ENCODE measurements around the gene TCIRG1. TPM values are rescaled to one million over a fixed set of nuclear protein-coding genes. Genes with fewer than 3 reads are reported as not detected.

Gene TCIRG1
- total RNA-seq, 4 donors from 2014 or later, result 61.6 to 124 (median 81.4) TPM

GRCh38 chr11:68048681-68049508, 10.1 kb downstream of the TCIRG1 start:
- Histone ChIP-seq H3K27me3 (no peaks in the 10 kb centered on the region), H3K4me1 (peaks cover 0 to 11% (median 9%) of the 10 kb centered on the region in 4 donors), H3K4me3 (no peak overlapping the region), H3K36me3 (peaks cover 49 to 97% (median 83%) of the 10 kb centered on the region in 4 donors), H3K27ac (replicated peaks in 1 of 4) (no peak overlapping the region), H3K9me3 (no peaks in the 10 kb centered on the region)
- TF ChIP-seq POLR2AphosphoS5 (IDR thresholded peaks at IDR 0.05) (no peak), EP300 (IDR thresholded peaks at IDR 0.05) (no peak), CTCF (IDR thresholded peaks at IDR 0.05) (no peak), POLR2A (IDR thresholded peaks at IDR 0.05; ENCODE audit: low read depth) (no peak)
- 89% methylated on average over 25 of the region's 35 CpGs for WGBS
- intact Hi-C loops (cut with DNase I), result no loop called here
- DNase-seq (ENCODE audit: extremely low spot score), result no peak

DNA sequence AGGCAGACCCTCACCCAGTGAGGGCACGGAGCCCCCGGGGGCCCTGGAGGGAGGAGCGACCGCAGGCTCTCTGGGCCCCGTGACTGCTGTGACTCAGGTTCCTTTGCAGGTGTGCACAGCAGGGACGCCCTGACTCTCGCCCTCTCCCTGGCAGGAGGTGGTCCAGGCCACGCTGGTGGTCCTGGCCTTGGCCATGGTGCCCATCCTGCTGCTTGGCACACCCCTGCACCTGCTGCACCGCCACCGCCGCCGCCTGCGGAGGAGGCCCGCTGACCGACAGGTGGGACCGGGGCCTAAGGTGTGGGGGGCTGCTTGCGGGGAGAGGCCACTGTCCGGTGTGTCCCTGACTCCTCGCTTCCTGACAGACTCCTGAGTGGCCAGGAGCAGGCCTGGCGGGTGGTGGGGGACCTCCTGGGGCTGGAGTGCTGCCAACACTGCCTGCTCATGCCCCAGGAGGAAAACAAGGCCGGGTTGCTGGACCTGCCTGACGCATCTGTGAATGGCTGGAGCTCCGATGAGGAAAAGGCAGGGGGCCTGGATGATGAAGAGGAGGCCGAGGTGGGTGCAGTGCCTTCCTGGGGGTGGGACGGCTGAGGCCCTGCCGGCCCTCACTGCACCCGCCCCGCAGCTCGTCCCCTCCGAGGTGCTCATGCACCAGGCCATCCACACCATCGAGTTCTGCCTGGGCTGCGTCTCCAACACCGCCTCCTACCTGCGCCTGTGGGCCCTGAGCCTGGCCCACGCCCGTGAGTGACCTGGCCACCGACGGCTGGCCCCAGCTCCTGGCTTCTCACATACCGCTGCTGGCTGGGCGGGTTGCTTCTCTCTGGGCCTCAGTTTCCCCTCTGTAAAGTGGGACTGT, 10.9 kb downstream of the TCIRG1 start:
- no peaks in the 10 kb centered on the region for H3K9me3 ChIP-seq
- WGBS, result 91% methylated on average over 21 of the region's 40 CpGs
- H3K27me3 ChIP-seq, result no peaks in the 10 kb centered on the region
- no peak for DNase-seq (ENCODE audit: extremely low spot score)
- H3K27ac ChIP-seq (replicated peaks in 1 of 4), result no peak overlapping the region
- TF ChIP-seq EP300 (IDR thresholded peaks at IDR 0.05), result no peak
- no peak for TF ChIP-seq POLR2A (IDR thresholded peaks at IDR 0.05; ENCODE audit: low read depth)
- H3K36me3 ChIP-seq, result peaks cover 42 to 94% (median 75%) of the 10 kb centered on the region in 4 donors
- intact Hi-C loops (cut with DNase I), result no loop called here
- no peak overlapping the region for H3K4me3 ChIP-seq
- peaks cover 0 to 10% (median 7%) of the 10 kb centered on the region in 4 donors for H3K4me1 ChIP-seq

DNA sequence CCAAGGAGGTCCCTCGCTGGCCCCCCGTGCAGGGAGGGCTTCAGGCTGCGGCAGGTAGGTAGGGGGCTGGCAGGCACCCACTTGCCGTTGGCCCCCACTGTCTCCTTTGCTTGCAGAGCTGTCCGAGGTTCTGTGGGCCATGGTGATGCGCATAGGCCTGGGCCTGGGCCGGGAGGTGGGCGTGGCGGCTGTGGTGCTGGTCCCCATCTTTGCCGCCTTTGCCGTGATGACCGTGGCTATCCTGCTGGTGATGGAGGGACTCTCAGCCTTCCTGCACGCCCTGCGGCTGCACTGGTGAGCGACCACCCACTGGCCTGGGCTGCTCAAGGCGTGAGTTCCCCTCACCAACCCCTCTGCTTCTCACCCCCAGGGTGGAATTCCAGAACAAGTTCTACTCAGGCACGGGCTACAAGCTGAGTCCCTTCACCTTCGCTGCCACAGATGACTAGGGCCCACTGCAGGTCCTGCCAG, 11.6 kb downstream of the TCIRG1 start:
- H3K4me3 ChIP-seq, result no peak overlapping the region
- no peak overlapping the region for H3K27ac ChIP-seq (replicated peaks in 1 of 4)
- H3K27me3 ChIP-seq, result no peaks in the 10 kb centered on the region
- no peak for DNase-seq (ENCODE audit: extremely low spot score)
- H3K9me3 ChIP-seq, result no peaks in the 10 kb centered on the region
- WGBS, result 93% methylated on average over 9 of the region's 18 CpGs
- H3K4me1 ChIP-seq, result peaks cover 0 to 10% (median 7%) of the 10 kb centered on the region in 4 donors
- TF ChIP-seq CTCF (IDR thresholded peaks at IDR 0.05) (no peak), POLR2AphosphoS5 (IDR thresholded peaks at IDR 0.05) (no peak), EP300 (IDR thresholded peaks at IDR 0.05) (no peak), POLR2A (IDR thresholded peaks at IDR 0.05; ENCODE audit: low read depth) (no peak)
- intact Hi-C loops (cut with DNase I), result no loop called here
- peaks cover 38 to 91% (median 69%) of the 10 kb centered on the region in 4 donors for H3K36me3 ChIP-seq

DNA sequence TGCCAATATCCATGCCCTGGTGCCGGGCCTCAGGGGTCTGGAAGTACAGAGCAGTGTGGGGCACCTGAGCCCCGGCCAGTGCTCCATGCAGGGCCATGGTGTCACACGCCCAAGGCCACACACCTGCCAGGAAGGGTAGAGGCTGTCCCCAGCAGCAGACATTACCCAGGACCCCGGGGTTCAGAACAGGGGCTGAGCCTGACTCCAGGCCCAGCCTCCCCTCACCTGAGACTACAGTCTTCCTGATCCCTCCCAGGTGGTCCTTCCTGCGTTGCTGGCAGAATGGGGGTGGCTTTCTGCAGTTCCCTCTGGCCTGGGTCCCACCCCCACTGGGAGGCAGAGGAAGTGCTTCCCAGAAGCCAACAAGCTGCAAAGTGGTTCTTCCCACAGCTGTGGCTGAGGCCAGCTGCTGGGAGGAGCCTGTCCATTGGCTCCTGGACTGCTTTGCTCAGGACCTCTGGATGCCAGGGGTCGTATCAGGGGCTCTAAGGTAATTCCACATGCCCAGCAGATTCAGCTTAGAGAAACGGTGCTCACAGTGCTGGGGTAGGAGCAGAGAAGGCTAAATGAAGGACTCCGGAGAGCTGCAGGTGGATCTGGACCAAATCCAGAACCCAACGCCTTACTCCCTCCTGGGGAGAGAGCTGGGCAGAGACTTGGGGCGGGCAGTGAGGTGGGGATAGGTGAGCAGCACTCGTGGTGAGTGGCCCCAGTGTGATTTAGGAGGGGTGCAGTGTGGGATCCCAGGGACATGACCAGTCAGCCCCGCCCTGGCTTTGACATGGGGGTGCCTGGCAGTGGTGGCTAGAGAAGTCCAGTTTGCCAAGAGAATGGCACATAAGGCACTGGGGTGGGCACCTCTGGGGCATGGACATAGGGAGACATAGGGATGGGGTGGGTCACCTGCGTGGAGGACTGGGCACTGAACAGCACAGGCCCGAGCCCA, 12.6 kb downstream of the TCIRG1 start:
- peaks cover 38 to 81% (median 60%) of the 10 kb centered on the region in 4 donors for H3K36me3 ChIP-seq
- peaks cover 0 to 10% (median 7%) of the 10 kb centered on the region in 4 donors for H3K4me1 ChIP-seq
- WGBS, result 83% methylated on average over 10 of the region's 14 CpGs
- no peak overlapping the region for H3K27ac ChIP-seq (replicated peaks in 1 of 4)
- TF ChIP-seq CTCF (IDR thresholded peaks at IDR 0.05), result no peak
- no peak for TF ChIP-seq POLR2A (IDR thresholded peaks at IDR 0.05; ENCODE audit: low read depth)
- no peak for TF ChIP-seq EP300 (IDR thresholded peaks at IDR 0.05)
- no peak for TF ChIP-seq POLR2AphosphoS5 (IDR thresholded peaks at IDR 0.05)
- H3K27me3 ChIP-seq, result no peaks in the 10 kb centered on the region
- no peak for DNase-seq (ENCODE audit: extremely low spot score)
- H3K4me3 ChIP-seq, result no peak overlapping the region
- intact Hi-C loops (cut with DNase I), result no loop called here
- H3K9me3 ChIP-seq, result no peaks in the 10 kb centered on the region
